Psoas muscle (tissue), 8 donors: ENCODE results near the gene WBP2. TPM values are rescaled to one million over a fixed set of nuclear protein-coding genes. Genes with fewer than 3 reads are reported as not detected.
A peak's percentile ranks its signal among the peaks of the same experiment; 100 is the strongest.

Source experiments
- ATAC-seq, 4 donors: fragments of 200-7000 bp; cut with Tn5 transposase; one replicate each; pipeline ENCODE4 v1.9.1; 2020; ENCODE audit warnings: moderate library complexity in 3 of 4, mild to moderate bottlenecking in 2 of 4
- DNase-seq, 2 donors: peaks; one replicate each; pipeline ENCODE4 v3.0.0-alpha.2; 2020
- H3K27ac ChIP-seq: fragments of 200-600 bp; one replicate; pipeline ENCODE4 v1.8.0; 2022
- H3K27me3 ChIP-seq, 3 donors: fragments of 200-600 bp in 1 of 3; one replicate each; pipeline versions ENCODE4 v1.6.1 to v1.8.0; 2013 to 2022; ENCODE audit warnings: low read length in 2 of 3, mild to moderate bottlenecking in 2 of 3, moderate library complexity in 1 of 3; ENCODE audit not compliant: insufficient read depth in 3 of 3
- H3K36me3 ChIP-seq, 2 donors: fragments of 200-600 bp in 1 of 2; one replicate each; pipeline versions ENCODE4 v1.6.1 to v1.8.0; 2013 to 2022; ENCODE audit warnings: low read depth in 1 of 2, mild to moderate bottlenecking in 1 of 2, moderate library complexity in 1 of 2; ENCODE audit not compliant: insufficient read depth in 1 of 2
- H3K4me1 ChIP-seq: fragments of 200-600 bp; one replicate; pipeline ENCODE4 v1.8.0; 2022
- H3K4me3 ChIP-seq: fragments of 200-600 bp; one replicate; pipeline ENCODE4 v1.8.0; 2022; ENCODE audit warnings: mild to moderate bottlenecking
- H3K9me3 ChIP-seq: fragments of 200-600 bp; one replicate; pipeline ENCODE4 v1.8.0; 2022
- WGBS, 3 donors: extraction: QIAGEN DNeasy Blood & Tissue Kit; methylation state at CpG; one replicate each; pipeline versions ENCODE4 v1.1.6 to v1.1.7; 2013; 5-methylcytosine and 5-hydroxymethylcytosine counted together
- intact Hi-C, 2 donors: fragments of 100-400 bp; cut with DNase I; formaldehyde crosslinking; loops; one replicate each; pipeline versions ENCODE4 v1.11.0 to v1.14.2; 2022
- polyA plus RNA-seq, 3 donors: library from polyadenylated mRNA; stranded (reverse); fragments of 200-250 nt; gene quantifications; one replicate each; pipeline ENCODE4 v1.2.3, GENCODE V29; 2013
- total RNA-seq, 4 donors: library from RNA; stranded (reverse); fragmentation: NEBNext Ultra II Directional in 2 of 4; extraction: Animal tissue kit (Norgen Biotek cat#: 25700) in 2 of 4; gene quantifications; one replicate each; pipeline versions ENCODE4 v1.2.1 to v1.2.4, GENCODE V29; 2021 to 2023
- TF ChIP-seq, protein P1 (sequence below): fragments of 200-600 bp; IDR thresholded peaks from one replicate; pipeline ENCODE4 v1.8.0; 2022; ENCODE audit warnings: antibody characterized with exemption
- donor health status: healthy with polysubstance abuse.
- donor health status: DM: no; HTN: no; CAD: no; lungs with moderate emphysema.
- donor health status: Bipolar disorder and iron deficiency.
- donor health status: healthy.
- donor health status: DM: yes; HTN: yes; CAD: no.
- donor health status: DM: no; HTN: no; CAD: no.
- donor health status: DM: no; HTN: no; CAD: no.
- donor health status: DM: yes; HTN: yes; CAD: no.

WBP2 gene
- total and polyA plus RNA-seq, 7 donors: 109 to 278 (median 149) TPM

GRCh38 chr17:75894049-75894733 lies 39.1 kb upstream of the WBP2 start:
- ATAC-seq: no peak
- intact Hi-C loops: loop anchor here in 1 of 2 donors (5.0 kb wide), 1 partner anchor 37 kb away; the partner anchor contains the start of gene WBP2
- peaks cover 21% of the 10 kb centered on the region for H3K4me1 ChIP-seq
- no peaks in the 10 kb centered on the region for H3K9me3 ChIP-seq
- peak overlapping the region; percentile 97 for H3K27ac ChIP-seq
- H3K4me3 ChIP-seq: no peak overlapping the region
- no peaks in the 10 kb centered on the region for H3K27me3 ChIP-seq
- DNase-seq: no peak
- peaks cover 0 to 54% of the 10 kb centered on the region in 2 donors for H3K36me3 ChIP-seq
- TF ChIP-seq, protein P1, sequence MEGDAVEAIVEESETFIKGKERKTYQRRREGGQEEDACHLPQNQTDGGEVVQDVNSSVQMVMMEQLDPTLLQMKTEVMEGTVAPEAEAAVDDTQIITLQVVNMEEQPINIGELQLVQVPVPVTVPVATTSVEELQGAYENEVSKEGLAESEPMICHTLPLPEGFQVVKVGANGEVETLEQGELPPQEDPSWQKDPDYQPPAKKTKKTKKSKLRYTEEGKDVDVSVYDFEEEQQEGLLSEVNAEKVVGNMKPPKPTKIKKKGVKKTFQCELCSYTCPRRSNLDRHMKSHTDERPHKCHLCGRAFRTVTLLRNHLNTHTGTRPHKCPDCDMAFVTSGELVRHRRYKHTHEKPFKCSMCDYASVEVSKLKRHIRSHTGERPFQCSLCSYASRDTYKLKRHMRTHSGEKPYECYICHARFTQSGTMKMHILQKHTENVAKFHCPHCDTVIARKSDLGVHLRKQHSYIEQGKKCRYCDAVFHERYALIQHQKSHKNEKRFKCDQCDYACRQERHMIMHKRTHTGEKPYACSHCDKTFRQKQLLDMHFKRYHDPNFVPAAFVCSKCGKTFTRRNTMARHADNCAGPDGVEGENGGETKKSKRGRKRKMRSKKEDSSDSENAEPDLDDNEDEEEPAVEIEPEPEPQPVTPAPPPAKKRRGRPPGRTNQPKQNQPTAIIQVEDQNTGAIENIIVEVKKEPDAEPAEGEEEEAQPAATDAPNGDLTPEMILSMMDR: no peak
- 66 to 67% (median 66%) methylated on average over 22 of the region's 22 CpGs for WGBS, 3 donors

GRCh38 chr17:75893305-75894048 lies 38.3 kb upstream of the WBP2 start:
- no peak for ATAC-seq
- peaks cover 21% of the 10 kb centered on the region for H3K4me1 ChIP-seq
- no peaks in the 10 kb centered on the region for H3K9me3 ChIP-seq
- peak overlapping the region; percentile 97 for H3K27ac ChIP-seq
- no peak for DNase-seq
- no peaks in the 10 kb centered on the region for H3K27me3 ChIP-seq
- intact Hi-C loops: loop anchor here in 1 of 2 donors (5.0 kb wide), 1 partner anchor 36 kb away; the partner anchor contains the start of gene WBP2
- 85% methylated on average over 18 of the region's 18 CpGs for WGBS, 3 donors
- H3K36me3 ChIP-seq: peaks cover 0 to 49% of the 10 kb centered on the region in 2 donors
- TF ChIP-seq, protein P1: no peak
- H3K4me3 ChIP-seq: no peak overlapping the region

DNA sequence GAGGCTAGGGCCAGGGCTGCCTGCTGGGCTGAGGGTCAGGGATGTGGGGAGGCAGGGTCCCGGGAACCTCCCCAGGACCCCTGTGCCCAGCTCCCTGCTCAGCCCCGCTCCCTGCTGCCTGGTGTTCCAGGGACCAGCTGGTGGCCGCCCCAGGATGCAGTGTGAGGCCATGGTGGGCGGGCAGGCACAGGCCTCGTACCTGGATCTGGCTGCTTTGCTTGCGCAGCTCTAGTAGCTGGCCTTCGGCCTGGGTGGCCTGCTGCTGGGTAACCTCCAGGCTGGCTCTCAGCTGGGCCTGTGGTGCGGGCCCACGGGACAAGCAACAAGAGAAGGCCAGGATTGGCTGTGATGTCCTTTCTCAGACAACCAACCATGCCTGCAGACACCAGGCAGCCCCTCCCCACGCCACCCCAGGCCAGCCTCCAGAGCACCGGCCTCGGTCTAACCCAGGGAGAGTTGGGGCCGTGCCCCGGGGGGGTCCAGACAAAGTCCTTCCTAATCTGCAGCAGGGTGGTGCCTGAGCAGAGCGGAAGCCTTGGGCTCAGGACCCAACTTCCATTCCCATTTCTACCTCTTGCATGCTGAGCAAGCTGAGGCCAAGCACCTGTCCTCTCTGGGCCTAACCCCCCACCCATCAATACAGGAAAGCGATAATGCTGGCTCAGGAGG lies 37.6 kb upstream of the WBP2 start:
- peak in 1 of 4 donors; percentile 11 for ATAC-seq
- intact Hi-C loops: loop anchor here in 1 of 2 donors (5.0 kb wide), 1 partner anchor 35 kb away; the partner anchor contains the start of gene WBP2
- no peaks in the 10 kb centered on the region for H3K9me3 ChIP-seq
- H3K4me3 ChIP-seq: no peak overlapping the region
- H3K36me3 ChIP-seq: peaks cover 0 to 48% of the 10 kb centered on the region in 2 donors
- 62 to 89% (median 67%) methylated on average over 15 to 16 of the region's 16 CpGs for WGBS, 3 donors
- peak overlapping the region; percentile 30 for H3K27ac ChIP-seq
- no peak for DNase-seq
- peaks cover 21% of the 10 kb centered on the region for H3K4me1 ChIP-seq
- H3K27me3 ChIP-seq: no peaks in the 10 kb centered on the region
- TF ChIP-seq, protein P1: no peak

- H3K27me3 ChIP-seq: no peaks in the 10 kb centered on the region
- peaks cover 21% of the 10 kb centered on the region for H3K4me1 ChIP-seq
- no peak for ATAC-seq
- no peak overlapping the region for H3K4me3 ChIP-seq
- no peaks in the 10 kb centered on the region for H3K9me3 ChIP-seq
- WGBS, 3 donors: 73 to 80% (median 75%) methylated on average over 30 to 32 of the region's 32 CpGs
- intact Hi-C loops: loop anchor here in 1 of 2 donors (5.0 kb wide), 1 partner anchor 35 kb away; the partner anchor contains the start of gene WBP2
- TF ChIP-seq, protein P1: no peak
- H3K36me3 ChIP-seq: peaks cover 0 to 46% of the 10 kb centered on the region in 2 donors
- H3K27ac ChIP-seq: peak overlapping the region; percentile 30
- DNase-seq: no peak
Observed at GRCh38 chr17:75891605-75892555, 36.7 kb upstream of the WBP2 start.
